PC-9 (cell line): ENCODE results near the gene CLDN19. TPM values are rescaled to one million over a fixed set of nuclear protein-coding genes. Genes with fewer than 3 reads are reported as not detected.

ENCODE experiments used
- BruUV-seq: library from RNA; stranded (reverse); fragments of 400-500 nt; replicated peaks from 2 replicates; lab custom pipeline; 2021; lab: Mats Ljungman, UMichigan
- CTCF ChIA-PET: fragments of 300-600 bp; sonication (Branson Sonifier 250); formaldehyde crosslinking; loops from one replicate; lab custom pipeline; 2022; ENCODE audit warnings: antibody characterized with exemption; lab: Charles Lee
- POLR2A ChIA-PET: fragments of 300-600 bp; sonication (Branson Sonifier 250); formaldehyde crosslinking; loops from one replicate; lab custom pipeline; 2022; ENCODE audit warnings: antibody characterized with exemption; ENCODE audit not compliant: unreplicated experiment; lab: Charles Lee
- DNase-seq, 2 experiments: peaks; one replicate each; pipeline versions ENCODE4 v3.0.0 to v3.0.0-alpha.2; 2015 to 2022; ENCODE audit warnings: mixed read lengths in 1 of 2
- H2AFZ ChIP-seq: fragments of 200-600 bp; sonication (generic); 2 replicates; pipeline ENCODE4 v1.8.1; 2017; ENCODE audit warnings: antibody characterized with exemption
- H3F3A ChIP-seq: fragments of 200-600 bp; sonication (generic); 2 replicates; pipeline ENCODE4 v1.8.1; 2017; ENCODE audit warnings: antibody characterized with exemption, mild to moderate bottlenecking, low read depth; ENCODE audit not compliant: insufficient read depth
- H3K27ac ChIP-seq: fragments of 200-600 bp; sonication (generic); 2 replicates; pipeline ENCODE4 v1.6.1; 2016; ENCODE audit warnings: mixed run types
- H3K27me3 ChIP-seq: fragments of 200-600 bp; sonication (generic); 2 replicates; pipeline ENCODE4 v1.6.1; 2016; ENCODE audit warnings: low read depth, mixed run types; ENCODE audit not compliant: insufficient read depth
- H3K36me3 ChIP-seq: fragments of 200-600 bp; sonication (generic); 2 replicates; pipeline ENCODE4 v1.6.1; 2016; ENCODE audit warnings: low read depth, mixed run types
- H3K4me1 ChIP-seq: fragments of 200-600 bp; sonication (generic); replicated peaks from 2 replicates; pipeline ENCODE4 v1.6.1; 2016; ENCODE audit warnings: mixed run types; ENCODE audit not compliant: insufficient read depth
- H3K4me2 ChIP-seq: fragments of 200-600 bp; sonication (generic); 2 replicates; pipeline ENCODE4 v1.6.1; 2017; ENCODE audit warnings: mixed run types
- H3K4me3 ChIP-seq: fragments of 200-600 bp; sonication (generic); 2 replicates; pipeline ENCODE4 v1.6.1; 2016; ENCODE audit warnings: mixed run types
- H3K79me2 ChIP-seq: fragments of 200-600 bp; sonication (generic); 2 replicates; pipeline ENCODE4 v1.6.1; 2017; ENCODE audit warnings: low read depth, mixed run types
- H3K9me2 ChIP-seq: fragments of 200-600 bp; sonication (generic); 2 replicates; pipeline ENCODE4 v1.8.1; 2017; ENCODE audit warnings: mild to moderate bottlenecking; ENCODE audit not compliant: insufficient read depth
- H3K9me3 ChIP-seq: fragments of 200-600 bp; sonication (generic); 2 replicates; pipeline ENCODE4 v1.8.1; 2016; ENCODE audit warnings: low read depth; ENCODE audit not compliant: insufficient read depth
- H4K20me1 ChIP-seq: fragments of 200-600 bp; sonication (generic); 2 replicates; pipeline ENCODE4 v1.8.1; 2017; ENCODE audit not compliant: insufficient read depth
- CTCF ChIP-seq: fragments of 200-600 bp; sonication (generic); conservative IDR thresholded peaks from 2 replicates; pipeline ENCODE4 v1.6.1; 2017; ENCODE audit warnings: mixed run types, antibody characterized with exemption, mild to moderate bottlenecking, moderate library complexity
- EZH2 ChIP-seq: fragments of 200-600 bp; sonication (generic); IDR thresholded peaks from 2 replicates; pipeline ENCODE4 v1.8.0; 2017; ENCODE audit warnings: antibody characterized with exemption, low read depth
- intact Hi-C: fragments of 100-400 bp; cut with micrococcal nuclease; formaldehyde crosslinking; loops from one replicate; pipeline ENCODE4 v1.10.0; 2022; ENCODE audit not compliant: unreplicated experiment
- total RNA-seq: library from RNA; stranded (reverse); gene quantifications from 2 replicates; pipeline ENCODE4 v1.2.3, GENCODE V29; 2021

CLDN19 gene
- total RNA-seq, 1 experiment from 2014 or later = not detected

DNA sequence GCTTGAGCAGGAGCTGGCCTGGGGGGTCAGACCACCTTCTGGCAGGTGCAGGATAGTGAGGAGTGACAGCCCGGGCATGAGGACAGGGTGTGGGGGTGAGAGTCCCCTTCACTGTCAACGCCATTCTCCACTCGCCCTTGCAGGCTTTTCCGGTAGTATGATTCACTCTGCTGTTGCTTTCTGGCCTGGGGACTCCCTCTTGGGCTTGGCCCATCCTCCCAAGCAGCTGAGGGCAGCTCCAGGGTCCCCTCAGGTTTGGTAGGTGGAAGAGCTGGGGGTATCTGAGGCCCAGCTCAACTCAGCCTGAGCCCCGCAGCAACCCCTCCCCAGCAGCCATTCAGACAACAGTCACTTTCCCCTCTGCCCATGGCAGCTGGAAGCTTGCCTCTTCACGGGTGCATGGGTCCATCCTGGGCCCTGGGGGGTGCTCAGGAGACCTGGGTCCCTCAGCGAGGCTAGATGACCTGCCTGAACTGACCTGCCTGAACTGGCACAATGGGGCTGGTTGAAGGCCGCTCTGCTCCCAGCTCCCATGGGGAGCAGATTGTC, 1.3 kb downstream of the CLDN19 start:
- BruUV-seq = no TSS peak
- H3K36me3 ChIP-seq = no peaks in the 10 kb centered on the region
- intact Hi-C loops = no loop called here
- ChIA-PET POLR2A (no interaction called here), CTCF (no interaction called here)
- H3K9me3 ChIP-seq = no peaks in the 10 kb centered on the region
- no peak overlapping the region for H2AFZ ChIP-seq
- H3K27ac ChIP-seq = no peak overlapping the region
- no peak overlapping the region for H3K4me2 ChIP-seq
- TF ChIP-seq CTCF (no peak), EZH2 (no peak)
- DNase-seq = no peak
- no peaks in the 10 kb centered on the region for H3K4me1 ChIP-seq
- H3F3A ChIP-seq = no peaks in the 10 kb centered on the region
- no peak overlapping the region for H3K4me3 ChIP-seq
- H3K27me3 ChIP-seq = no peaks in the 10 kb centered on the region
- no peaks in the 10 kb centered on the region for H4K20me1 ChIP-seq
- H3K79me2 ChIP-seq = no peaks in the 10 kb centered on the region
- H3K9me2 ChIP-seq = no peaks in the 10 kb centered on the region

DNA sequence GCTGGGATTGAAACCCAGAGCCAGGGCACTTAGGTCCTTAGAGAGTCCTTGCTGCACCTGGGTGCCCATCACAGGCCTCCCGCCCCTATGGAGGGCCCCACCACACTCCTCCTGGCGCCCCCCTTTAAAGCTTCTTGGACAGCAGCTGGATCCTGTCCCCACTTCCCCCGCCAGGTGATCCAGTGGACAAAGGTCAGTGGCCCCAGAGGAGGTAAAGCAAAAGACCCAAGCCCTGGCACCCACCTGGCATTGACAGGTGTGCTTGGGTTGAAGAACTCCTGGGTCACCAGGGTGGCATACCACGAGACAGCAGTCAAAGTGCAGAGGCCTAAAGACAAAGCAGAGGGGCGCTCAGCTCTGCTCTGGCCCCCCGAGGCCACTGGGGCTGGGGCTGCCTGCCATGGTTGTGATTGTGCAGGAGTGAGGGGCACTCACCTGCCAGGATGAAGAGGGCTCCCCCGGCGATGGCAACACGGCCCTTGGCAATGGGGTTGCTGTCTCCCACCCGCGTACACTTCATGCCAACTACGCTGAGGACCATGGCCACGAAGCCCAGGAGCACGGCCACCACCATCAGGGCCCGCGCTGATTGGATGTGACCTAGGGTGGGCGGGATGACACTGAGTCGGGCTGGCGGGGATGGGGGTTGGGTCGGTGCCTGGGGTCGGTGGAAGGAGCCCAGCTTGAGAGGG, 1.9 kb downstream of the CLDN19 start:
- CTCF ChIA-PET = no interaction called here

GRCh38 chr1:42737257-42737656, 2.8 kb downstream of the CLDN19 start:
- no peak overlapping the region for H2AFZ ChIP-seq
- no peaks in the 10 kb centered on the region for H3K9me2 ChIP-seq
- no peak overlapping the region for H3K27ac ChIP-seq
- no peak overlapping the region for H3K4me3 ChIP-seq
- H3K36me3 ChIP-seq = no peaks in the 10 kb centered on the region
- ChIA-PET CTCF (no interaction called here), POLR2A (no interaction called here)
- no peaks in the 10 kb centered on the region for H3K79me2 ChIP-seq
- H3K27me3 ChIP-seq = no peaks in the 10 kb centered on the region
- H3K4me1 ChIP-seq = no peaks in the 10 kb centered on the region
- no peaks in the 10 kb centered on the region for H4K20me1 ChIP-seq
- no TSS peak for BruUV-seq
- DNase-seq = peak in 1 of 2 experiments; percentile 42
- intact Hi-C loops = no loop called here
- H3F3A ChIP-seq = no peaks in the 10 kb centered on the region
- H3K4me2 ChIP-seq = no peak overlapping the region
- TF ChIP-seq EZH2 = no peak
- no peak for TF ChIP-seq CTCF
- no peaks in the 10 kb centered on the region for H3K9me3 ChIP-seq

More for the DNA sequence above, 1.9 kb downstream of the CLDN19 start:
- Histone ChIP-seq H3K9me2 (no peaks in the 10 kb centered on the region), H3K27me3 (no peaks in the 10 kb centered on the region), H3K4me2 (no peak overlapping the region), H3K4me1 (no peaks in the 10 kb centered on the region), H3K9me3 (no peaks in the 10 kb centered on the region), H3K36me3 (no peaks in the 10 kb centered on the region), H3F3A (no peaks in the 10 kb centered on the region), H4K20me1 (no peaks in the 10 kb centered on the region), H3K27ac (no peak overlapping the region), H3K79me2 (no peaks in the 10 kb centered on the region), H3K4me3 (no peak overlapping the region), H2AFZ (no peak overlapping the region)
- POLR2A ChIA-PET = no interaction called here
- TF ChIP-seq CTCF (no peak), EZH2 (no peak)
- BruUV-seq = no TSS peak
- intact Hi-C loops = no loop called here
- DNase-seq = no peak
